Measurements from ENCODE around the gene DNAJC5.

DNA sequence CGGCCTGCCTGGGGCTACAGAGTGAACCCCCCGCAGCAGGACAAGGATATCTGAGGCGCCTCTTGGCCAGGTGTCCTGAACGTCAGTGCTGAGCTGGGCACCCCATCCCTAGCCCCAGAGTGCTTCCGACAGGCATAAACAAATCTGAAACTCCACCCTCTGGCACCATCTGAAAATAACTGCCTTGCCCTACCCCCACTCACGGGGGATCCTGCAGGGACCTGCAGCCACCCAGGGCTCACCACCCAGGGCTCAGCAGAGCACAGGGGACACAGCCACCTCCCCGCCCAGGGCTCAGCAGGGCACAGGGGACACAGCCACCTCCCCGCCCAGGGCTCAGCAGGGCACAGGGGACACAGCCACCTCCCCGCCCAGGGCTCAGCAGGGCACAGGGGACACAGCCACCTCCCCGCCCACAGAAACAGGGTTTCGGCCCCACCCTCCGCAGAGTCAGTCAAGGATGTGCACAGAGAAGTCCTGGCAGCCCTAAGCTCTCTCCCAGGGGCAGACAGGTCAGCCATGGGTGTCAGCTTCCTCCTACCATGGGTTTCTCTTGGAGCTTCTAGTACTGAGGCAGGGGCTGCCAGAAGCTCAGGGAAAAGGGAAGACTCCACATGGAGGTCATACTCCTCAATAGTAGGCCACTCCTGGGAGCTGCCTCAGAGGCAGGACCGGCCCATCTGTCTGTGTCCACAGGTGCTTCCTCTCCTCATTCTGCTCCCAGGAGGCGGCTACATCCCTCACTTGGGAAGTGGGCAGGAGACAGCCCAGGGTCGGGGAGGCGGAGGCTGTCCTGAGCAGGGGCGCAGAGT, 56.7 kb downstream of the DNAJC5 start:
- TF ChIP-seq CTCF (IDR thresholded peaks at IDR 0.05; ENCODE audit: low read length) (no peak), EZH2 (IDR thresholded peaks at IDR 0.05; ENCODE audit: borderline replicate concordance, low read length) (no peak)
